ENCODE measurements around the gene FAF2.

GRCh38 chr5:176521286-176521685, 73.1 kb downstream of the FAF2 start:
- TF ChIP-seq POLR2AphosphoS2 (conservative IDR thresholded peaks at IDR 0.05; ENCODE audit: low read length) (no peak), CTCF (IDR thresholded peaks at IDR 0.05) (no peak), ATOH8 (CRISPR knock-in tag; IDR thresholded peaks at IDR 0.05; ENCODE audit: low read depth) (no peak), RFX5 (IDR thresholded peaks at IDR 0.05) (no peak), MAX (IDR thresholded peaks at IDR 0.05) (no peak)
